HepG2 (cell line): ENCODE data around the gene DST.

Source experiments
- NR1H2 ChIP-seq: sonication (generic); formaldehyde crosslinking; IDR thresholded peaks from 2 replicates; pipeline ENCODE4 v1.8.1; 2022; ENCODE audit warnings: low read depth, missing genetic modification reagents, borderline replicate concordance
- POLR2A ChIP-seq, 2 experiments: IDR thresholded peaks; 2 replicates each; pipeline ENCODE4 v1.6.1; 2011; ENCODE audit warnings: low read depth in 2 of 2, low read length in 2 of 2, mild to moderate bottlenecking in 1 of 2, moderate library complexity in 1 of 2; ENCODE audit not compliant: insufficient read depth in 1 of 2
- TF ChIP-seq, protein P1 (sequence below): sonication (generic); formaldehyde crosslinking; IDR thresholded peaks from 2 replicates; pipeline ENCODE4 v1.5.0; 2020; ENCODE audit warnings: mild to moderate bottlenecking, missing genetic modification reagents, moderate library complexity

DNA sequence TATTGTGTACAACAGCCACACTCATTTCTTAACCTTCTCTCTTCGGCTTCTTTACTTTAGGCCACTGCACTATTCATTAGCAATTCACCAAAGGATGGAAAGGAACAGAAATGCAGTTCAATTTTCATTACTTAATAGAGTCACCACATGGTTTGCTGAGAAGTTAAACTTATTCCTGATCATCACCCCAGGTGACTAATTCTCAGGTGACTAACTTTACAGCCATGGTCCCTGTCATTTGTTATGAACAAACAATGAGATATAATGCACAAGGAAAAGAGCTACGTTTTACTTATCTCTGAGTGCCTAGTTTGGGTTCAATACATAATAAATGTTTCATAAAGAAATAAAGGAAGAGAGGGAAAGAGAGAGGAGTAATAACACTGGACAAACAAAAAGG is 45.8 kb upstream of the DST start:
- TF ChIP-seq NR1H2 (CRISPR knock-in tag) = no peak
- no peak for TF ChIP-seq POLR2A (IDR thresholded peaks at IDR 0.05; ENCODE audit: insufficient read depth in 1 of 2, low read depth in 2 of 2, low read length in 2 of 2)
- TF ChIP-seq, protein P1, sequence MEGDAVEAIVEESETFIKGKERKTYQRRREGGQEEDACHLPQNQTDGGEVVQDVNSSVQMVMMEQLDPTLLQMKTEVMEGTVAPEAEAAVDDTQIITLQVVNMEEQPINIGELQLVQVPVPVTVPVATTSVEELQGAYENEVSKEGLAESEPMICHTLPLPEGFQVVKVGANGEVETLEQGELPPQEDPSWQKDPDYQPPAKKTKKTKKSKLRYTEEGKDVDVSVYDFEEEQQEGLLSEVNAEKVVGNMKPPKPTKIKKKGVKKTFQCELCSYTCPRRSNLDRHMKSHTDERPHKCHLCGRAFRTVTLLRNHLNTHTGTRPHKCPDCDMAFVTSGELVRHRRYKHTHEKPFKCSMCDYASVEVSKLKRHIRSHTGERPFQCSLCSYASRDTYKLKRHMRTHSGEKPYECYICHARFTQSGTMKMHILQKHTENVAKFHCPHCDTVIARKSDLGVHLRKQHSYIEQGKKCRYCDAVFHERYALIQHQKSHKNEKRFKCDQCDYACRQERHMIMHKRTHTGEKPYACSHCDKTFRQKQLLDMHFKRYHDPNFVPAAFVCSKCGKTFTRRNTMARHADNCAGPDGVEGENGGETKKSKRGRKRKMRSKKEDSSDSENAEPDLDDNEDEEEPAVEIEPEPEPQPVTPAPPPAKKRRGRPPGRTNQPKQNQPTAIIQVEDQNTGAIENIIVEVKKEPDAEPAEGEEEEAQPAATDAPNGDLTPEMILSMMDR (CRISPR knock-in tag) = no peak
